Mesenteric fat pad (tissue), 1 donor: Measurements from ENCODE around the gene PC. TPM values are rescaled to one million over a fixed set of nuclear protein-coding genes. Genes with fewer than 3 reads are reported as not detected.
A peak's percentile ranks its signal among the peaks of the same experiment; 100 is the strongest.
"Not testable (repeated sequence)": the region's sequence is repeated elsewhere in the genome, so short reads cannot be mapped to it uniquely, and the experiment has no call there.

ENCODE experiments used
- DNase-seq: peaks from one replicate; pipeline ENCODE4 v3.0.0-alpha.2; 2020; ENCODE audit warnings: low spot score
- total RNA-seq: library from RNA; stranded (reverse); fragmentation: NEBNext Ultra II Directional; extraction: Animal tissue kit (Norgen Biotek cat#: 25700); gene quantifications from one replicate; pipeline ENCODE4 v1.2.1, GENCODE V29; 2021
- donor health status: DM: yes; HTN: yes; CAD: no.

The PC gene
- total RNA-seq, 1 donor from 2014 or later = 220 TPM

GRCh38 chr11:66845143-66845875 is 112.9 kb downstream of the PC start:
- no peak for DNase-seq

GRCh38 chr11:66844496-66845142 is 113.6 kb downstream of the PC start:
- peak; percentile 87 for DNase-seq

GRCh38 chr11:66843776-66844495 is 114.2 kb downstream of the PC start:
- DNase-seq = no peak

GRCh38 chr11:66842896-66843775 is 115.0 kb downstream of the PC start, which contains the start of gene RCE1:
Gene RCE1 (plus strand): TSS chr11:66843441. CDS start chr11:66843456, 15 bp downstream.
- DNase-seq = peak; percentile 99

- DNase-seq = no peak
Observed at GRCh38 chr11:66842501-66842895, 115.7 kb downstream of the PC start.

GRCh38 chr11:66841861-66842260 is 116.3 kb downstream of the PC start:
- no peak for DNase-seq

- no peak for DNase-seq
Observed at GRCh38 chr11:66840317-66841091, 117.7 kb downstream of the PC start.

GRCh38 chr11:66835768-66836405 is 122.3 kb downstream of the PC start:
- DNase-seq = no peak

GRCh38 chr11:66834943-66835342 is 123.2 kb downstream of the PC start:
- no peak for DNase-seq

GRCh38 chr11:66834539-66834845 is 123.7 kb downstream of the PC start:
- DNase-seq = no peak

- not testable (repeated sequence) for DNase-seq
Observed at GRCh38 chr11:66824573-66824972, 133.6 kb downstream of the PC start.

- DNase-seq = no peak
Observed at GRCh38 chr11:66823700-66824099, 134.5 kb downstream of the PC start.

GRCh38 chr11:66820901-66821300 is 137.3 kb downstream of the PC start:
- DNase-seq = no peak

- no peak for DNase-seq
Observed at GRCh38 chr11:66820381-66820780, 137.8 kb downstream of the PC start.

GRCh38 chr11:66818231-66818955 is 139.8 kb downstream of the PC start:
- DNase-seq = no peak

- DNase-seq = no peak
Observed at GRCh38 chr11:66815646-66816045, 142.5 kb downstream of the PC start.

GRCh38 chr11:66814678-66815077 is 143.5 kb downstream of the PC start:
- DNase-seq = no peak

GRCh38 chr11:66810576-66811185 is 147.5 kb downstream of the PC start:
- DNase-seq = no peak

- no peak for DNase-seq
Observed at GRCh38 chr11:66809592-66809991, 148.6 kb downstream of the PC start.
